Right forelimb (tissue), 1 donor: ENCODE data around the gene RECK.

Experiments used
- DNase-seq: peaks from one replicate; pipeline ENCODE4 v3.0.0-alpha.2; 2018

The RECK gene

GRCh38 chr9:36029765-36030528, 6.8 kb upstream of the RECK start:
- no peak for DNase-seq

GRCh38 chr9:36030871-36031270, 5.8 kb upstream of the RECK start:
- no peak for DNase-seq

- no peak for DNase-seq
Measured at GRCh38 chr9:36031774-36032555, 4.7 kb upstream of the RECK start.

- DNase-seq: no peak
Measured at GRCh38 chr9:36033788-36034187, 2.9 kb upstream of the RECK start.

- DNase-seq: no peak
Measured at GRCh38 chr9:36034234-36034633, 2.5 kb upstream of the RECK start.

- DNase-seq: no peak
Measured at GRCh38 chr9:36035006-36035405, 1.7 kb upstream of the RECK start.

- no peak for DNase-seq
Measured at GRCh38 chr9:36036253-36036779, 397 bp upstream of the RECK start.

GRCh38 chr9:36037549-36038122, 923 bp downstream of the RECK start:
- peak; percentile 72 for DNase-seq

- no peak for DNase-seq
Measured at GRCh38 chr9:36039121-36039520, 2.4 kb downstream of the RECK start.

- no peak for DNase-seq
Measured at GRCh38 chr9:36039696-36040095, 3.0 kb downstream of the RECK start.

- no peak for DNase-seq
Measured at GRCh38 chr9:36040271-36040925, 3.7 kb downstream of the RECK start.

GRCh38 chr9:36041506-36041905, 4.8 kb downstream of the RECK start:
- no peak for DNase-seq

- DNase-seq: no peak
Measured at GRCh38 chr9:36045610-36046009, 8.9 kb downstream of the RECK start.

- DNase-seq: no peak
Measured at GRCh38 chr9:36046923-36047322, 10.2 kb downstream of the RECK start.

GRCh38 chr9:36049408-36049807, 12.7 kb downstream of the RECK start:
- no peak for DNase-seq

- no peak for DNase-seq
Measured at GRCh38 chr9:36050476-36050875, 13.8 kb downstream of the RECK start.

GRCh38 chr9:36051317-36051716, 14.6 kb downstream of the RECK start:
- no peak for DNase-seq

- no peak for DNase-seq
Measured at GRCh38 chr9:36053971-36054370, 17.3 kb downstream of the RECK start.

- DNase-seq: no peak
Measured at GRCh38 chr9:36056896-36057295, 20.2 kb downstream of the RECK start.

GRCh38 chr9:36063804-36064447, 27.2 kb downstream of the RECK start:
- DNase-seq: no peak

- DNase-seq: no peak
Measured at GRCh38 chr9:36064448-36065037, 27.8 kb downstream of the RECK start.

GRCh38 chr9:36074055-36074454, 37.3 kb downstream of the RECK start:
- no peak for DNase-seq
